ENCODE measurements around the gene KIAA0408. TPM values are rescaled to one million over a fixed set of nuclear protein-coding genes. Genes with fewer than 3 reads are reported as not detected.

Gene KIAA0408
- total RNA-seq, 1 experiment from 2014 or later: 0.25 TPM

DNA sequence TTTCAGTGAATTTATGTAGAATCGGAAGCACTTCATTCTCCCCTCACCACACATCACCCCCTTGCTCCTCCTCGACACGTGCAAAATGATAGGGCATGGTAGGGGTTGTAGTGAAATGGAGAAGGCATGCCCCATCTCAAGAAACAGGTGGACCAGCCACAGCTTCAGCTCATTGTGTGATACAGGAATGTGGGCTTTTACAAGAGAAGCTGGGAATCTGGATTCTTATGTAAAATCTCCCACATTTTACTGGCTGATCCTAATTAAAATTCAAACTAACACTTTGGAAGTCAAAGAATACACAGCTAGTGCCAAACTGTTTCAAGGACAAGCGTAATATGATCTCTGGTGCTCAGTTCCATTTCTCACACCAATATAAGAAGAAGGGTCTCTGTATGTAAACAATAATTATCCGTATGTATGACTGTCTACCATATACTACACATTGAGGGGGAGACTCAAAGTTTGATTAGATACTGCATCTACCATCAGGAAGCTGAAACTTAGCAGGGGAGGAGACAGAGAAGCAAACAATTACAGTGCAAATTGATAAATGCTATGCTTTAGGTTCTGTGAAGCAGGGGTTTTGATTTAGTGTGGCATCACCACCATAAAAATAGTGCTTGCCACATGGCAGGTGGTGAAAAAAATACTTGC is 24.3 kb upstream of the KIAA0408 start:
- DNase-seq (ENCODE audit: low read depth, low spot score) (no peak), ATAC-seq (no peak)
- no peak overlapping the region for H3K9ac ChIP-seq (ENCODE audit: low read length)
- H3K9me3 ChIP-seq (ENCODE audit: control insufficient read depth in 1 of 2, insufficient read depth in 1 of 2, low read depth in 1 of 2, low read length in 2 of 2): no peaks in the 10 kb centered on the region
- POLR2A ChIA-PET: no interaction called here
- no peak overlapping the region for H3K27ac ChIP-seq (ENCODE audit: low read depth, low read length)
- no peaks in the 10 kb centered on the region for H3K36me3 ChIP-seq (ENCODE audit: control insufficient read depth in 1 of 2, insufficient read depth in 2 of 2, low read length in 2 of 2)
- no peak overlapping the region for H3K4me3 ChIP-seq (replicated peaks in 1 of 2; ENCODE audit: low read depth in 1 of 2, low read length in 2 of 2)
- RAD21 ChIA-PET (ENCODE audit: low non-redundant PET in 1 of 2, low total read pairs in 2 of 2, uncharacterized antibody in 2 of 2, unreplicated experiment in 2 of 2): no interaction called here
- intact Hi-C loops (cut with micrococcal nuclease): no loop called here
- no peaks in the 10 kb centered on the region for H3K27me3 ChIP-seq (ENCODE audit: insufficient read depth, low read length)
- CTCF ChIA-PET: no interaction called here
- H2AFZ ChIP-seq (ENCODE audit: low read depth, low read length, poor library complexity, severe bottlenecking): no peak overlapping the region
- H3K4me2 ChIP-seq (ENCODE audit: low read length): no peak overlapping the region
- peaks cover 0 to 10% of the 10 kb centered on the region in 2 experiments; a peak in 1 of 4 replicates for H3K4me1 ChIP-seq (ENCODE audit: control insufficient read depth in 1 of 2, insufficient read depth in 2 of 2, low read length in 2 of 2)
- TF ChIP-seq CEBPB (IDR thresholded peaks at IDR 0.05; ENCODE audit: low read depth) (no peak), SP1 (IDR thresholded peaks at IDR 0.05; ENCODE audit: low read depth) (no peak), ZFX (IDR thresholded peaks at IDR 0.05) (no peak), FOSL1 (IDR thresholded peaks at IDR 0.05; ENCODE audit: low read depth) (no peak), RAD21 (IDR thresholded peaks at IDR 0.05; ENCODE audit: low read depth) (no peak), POLR2A (IDR thresholded peaks at IDR 0.05; ENCODE audit: borderline replicate concordance, extremely low read depth, insufficient read depth, insufficient read length) (no peak), SIN3A (IDR thresholded peaks at IDR 0.05; ENCODE audit: low read depth) (no peak), ZNF274 (IDR thresholded peaks at IDR 0.05; ENCODE audit: low read depth, low read length) (no peak), EZH2phosphoT487 (IDR thresholded peaks at IDR 0.05; ENCODE audit: borderline replicate concordance) (no peak), ELF1 (IDR thresholded peaks at IDR 0.05; ENCODE audit: borderline replicate concordance, low read depth) (no peak), YY1 (IDR thresholded peaks at IDR 0.05; ENCODE audit: extremely low read depth, insufficient replicate concordance, low read depth, low read length) (no peak), EZH2 (IDR thresholded peaks at IDR 0.05) (no peak), CBX3 (IDR thresholded peaks at IDR 0.05; ENCODE audit: low read depth) (no peak)
- TF ChIP-seq, protein P1, sequence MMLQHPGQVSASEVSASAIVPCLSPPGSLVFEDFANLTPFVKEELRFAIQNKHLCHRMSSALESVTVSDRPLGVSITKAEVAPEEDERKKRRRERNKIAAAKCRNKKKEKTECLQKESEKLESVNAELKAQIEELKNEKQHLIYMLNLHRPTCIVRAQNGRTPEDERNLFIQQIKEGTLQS (IDR thresholded peaks at IDR 0.05): no peak
- TF ChIP-seq, protein P2, sequence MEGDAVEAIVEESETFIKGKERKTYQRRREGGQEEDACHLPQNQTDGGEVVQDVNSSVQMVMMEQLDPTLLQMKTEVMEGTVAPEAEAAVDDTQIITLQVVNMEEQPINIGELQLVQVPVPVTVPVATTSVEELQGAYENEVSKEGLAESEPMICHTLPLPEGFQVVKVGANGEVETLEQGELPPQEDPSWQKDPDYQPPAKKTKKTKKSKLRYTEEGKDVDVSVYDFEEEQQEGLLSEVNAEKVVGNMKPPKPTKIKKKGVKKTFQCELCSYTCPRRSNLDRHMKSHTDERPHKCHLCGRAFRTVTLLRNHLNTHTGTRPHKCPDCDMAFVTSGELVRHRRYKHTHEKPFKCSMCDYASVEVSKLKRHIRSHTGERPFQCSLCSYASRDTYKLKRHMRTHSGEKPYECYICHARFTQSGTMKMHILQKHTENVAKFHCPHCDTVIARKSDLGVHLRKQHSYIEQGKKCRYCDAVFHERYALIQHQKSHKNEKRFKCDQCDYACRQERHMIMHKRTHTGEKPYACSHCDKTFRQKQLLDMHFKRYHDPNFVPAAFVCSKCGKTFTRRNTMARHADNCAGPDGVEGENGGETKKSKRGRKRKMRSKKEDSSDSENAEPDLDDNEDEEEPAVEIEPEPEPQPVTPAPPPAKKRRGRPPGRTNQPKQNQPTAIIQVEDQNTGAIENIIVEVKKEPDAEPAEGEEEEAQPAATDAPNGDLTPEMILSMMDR (IDR thresholded peaks at IDR 0.05 in 2 of 3, conservative IDR thresholded peaks at IDR 0.05 in 1 of 3; ENCODE audit: borderline replicate concordance in 1 of 3, insufficient read depth in 1 of 3, low read depth in 2 of 3, low read length in 2 of 3): no peak
- TF ChIP-seq, protein P3, sequence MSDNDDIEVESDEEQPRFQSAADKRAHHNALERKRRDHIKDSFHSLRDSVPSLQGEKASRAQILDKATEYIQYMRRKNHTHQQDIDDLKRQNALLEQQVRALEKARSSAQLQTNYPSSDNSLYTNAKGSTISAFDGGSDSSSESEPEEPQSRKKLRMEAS (IDR thresholded peaks at IDR 0.05): no peak
- no peaks in the 10 kb centered on the region for H4K20me1 ChIP-seq (ENCODE audit: insufficient read depth)
- H3K79me2 ChIP-seq (ENCODE audit: insufficient read depth, low read length): no peaks in the 10 kb centered on the region
- H3K9me2 ChIP-seq (ENCODE audit: insufficient read depth): no peaks in the 10 kb centered on the region
- BruUV-seq (replicated peaks): no TSS peak
